DMS153 treated with DMSO at 0.1 percent for 48 hours (cell line): ENCODE measurements around the gene MT1E.
A peak's percentile ranks its signal among the peaks of the same experiment; 100 is the strongest.
"Not testable (repeated sequence)": the region's sequence is repeated elsewhere in the genome, so short reads cannot be mapped to it uniquely, and the experiment has no call there.

ENCODE experiments used
- DNase-seq: peaks from one replicate; lab custom pipeline; 2025; ENCODE audit not compliant: unreplicated experiment; lab: John Stamatoyannopoulos, UW

Gene MT1E

DNA sequence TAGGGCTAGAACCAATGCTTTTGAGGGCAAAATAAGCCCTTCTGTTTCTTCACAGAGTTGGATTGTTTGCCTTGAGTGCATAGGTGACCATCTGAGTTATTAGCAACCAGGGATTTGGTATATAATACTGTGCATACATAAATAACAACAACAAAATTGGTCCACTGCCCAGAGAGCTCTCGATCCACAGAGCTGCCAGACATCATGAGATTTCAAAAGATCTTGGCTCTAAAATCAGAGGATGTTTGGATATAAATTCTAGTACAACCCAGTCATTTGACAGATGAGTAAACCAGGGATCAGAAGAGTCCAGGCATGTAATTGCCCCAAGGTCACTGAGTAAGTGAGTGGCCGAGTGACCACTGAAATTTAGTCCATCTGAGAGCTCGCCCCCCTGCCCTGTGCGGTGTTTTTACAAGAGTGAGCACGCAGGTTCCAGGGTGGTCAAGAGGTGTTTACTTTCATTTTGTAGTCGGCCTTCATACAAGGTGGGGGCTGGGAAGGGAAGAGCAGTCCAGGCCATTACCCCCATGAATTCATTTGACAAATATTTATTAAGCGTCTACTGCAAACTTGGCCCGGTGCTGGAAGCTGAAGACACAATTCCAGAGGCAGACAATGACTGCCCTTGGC is 19.0 kb upstream of the MT1E start:
- no peak for DNase-seq

DNA sequence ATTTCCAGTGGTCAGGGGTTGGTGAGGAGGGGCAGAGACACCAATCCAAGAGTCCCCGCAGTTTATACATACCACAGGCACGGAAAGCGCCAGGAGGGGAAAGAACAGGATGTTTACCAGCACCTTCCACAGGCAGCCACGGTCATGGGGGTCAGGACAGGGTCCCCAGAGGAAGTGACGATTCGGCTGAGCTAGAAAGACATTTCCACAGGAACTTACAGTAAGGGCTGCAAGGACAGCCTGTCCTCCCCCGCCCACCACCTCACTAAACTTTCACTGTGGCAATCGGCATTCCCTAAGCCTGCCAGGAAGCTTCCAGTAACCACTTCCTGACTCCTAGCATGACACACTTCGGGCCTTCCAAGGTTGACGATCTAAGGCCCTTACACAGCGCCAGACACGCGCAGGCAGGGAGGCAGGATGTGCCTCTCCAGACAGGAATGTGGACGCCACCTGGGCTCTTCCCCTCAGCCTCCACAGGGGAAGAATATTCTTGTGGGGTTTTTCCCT is 18.4 kb upstream of the MT1E start:
- DNase-seq = peak; percentile 41

DNA sequence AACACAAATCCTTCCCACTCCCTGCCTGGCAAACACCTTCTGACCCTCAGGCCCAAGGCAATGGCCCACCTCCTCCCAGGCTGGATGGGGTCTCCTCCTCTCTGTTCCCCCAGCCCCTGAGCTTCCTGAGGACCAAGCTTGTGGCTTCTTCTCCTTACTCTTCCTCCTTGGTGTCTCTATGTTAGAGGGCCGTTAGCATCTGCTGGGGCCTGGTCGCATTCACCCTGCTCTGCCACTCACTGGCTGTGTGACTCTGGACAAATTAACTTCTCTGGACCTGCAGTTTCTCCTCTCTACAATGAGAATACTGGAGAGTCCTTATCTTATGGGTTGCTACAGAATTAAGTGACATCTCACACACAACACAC is 17.9 kb upstream of the MT1E start:
- no peak for DNase-seq

DNA sequence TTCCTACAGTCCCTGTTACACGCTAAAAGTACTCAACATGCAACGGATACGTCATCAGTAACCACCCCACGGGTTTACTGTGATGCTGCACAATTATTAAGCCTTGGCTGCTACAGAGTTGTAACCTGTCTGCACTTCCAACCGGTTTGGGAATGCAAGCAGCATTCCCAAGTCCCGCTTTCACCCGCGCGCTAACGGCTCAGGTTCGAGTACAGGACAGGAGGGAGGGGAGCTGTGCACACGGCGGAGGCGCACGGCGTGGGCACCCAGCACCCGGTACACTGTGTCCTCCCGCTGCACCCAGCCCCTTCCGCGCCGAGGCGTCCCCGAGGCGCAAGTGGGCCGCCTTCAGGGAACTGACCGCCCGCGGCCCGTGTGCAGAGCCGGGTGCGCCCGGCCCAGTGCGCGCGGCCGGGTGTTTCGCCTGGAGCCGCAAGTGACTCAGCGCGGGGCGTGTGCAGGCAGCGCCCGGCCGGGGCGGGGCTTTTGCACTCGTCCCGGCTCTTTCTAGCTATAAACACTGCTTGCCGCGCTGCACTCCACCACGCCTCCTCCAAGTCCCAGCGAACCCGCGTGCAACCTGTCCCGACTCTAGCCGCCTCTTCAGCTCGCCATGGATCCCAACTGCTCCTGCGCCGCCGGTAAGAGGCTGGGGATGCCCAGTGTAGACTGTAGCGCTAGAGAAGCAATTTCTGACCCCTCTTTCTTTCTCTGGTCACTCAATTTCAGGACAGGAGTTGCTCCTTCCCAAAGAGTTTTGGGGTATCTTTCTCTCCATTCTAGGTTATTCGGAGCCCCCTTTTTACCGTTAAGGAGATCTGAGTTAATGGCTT is 17.3 kb upstream of the MT1E start, which contains the start of gene MT2A:
Gene MT2A, plus strand, starts transcription at position 542 of the 833 bp plus-strand sequence. Its CDS starts 72 bp downstream, at position 614.
- DNase-seq = peak; percentile 97

DNA sequence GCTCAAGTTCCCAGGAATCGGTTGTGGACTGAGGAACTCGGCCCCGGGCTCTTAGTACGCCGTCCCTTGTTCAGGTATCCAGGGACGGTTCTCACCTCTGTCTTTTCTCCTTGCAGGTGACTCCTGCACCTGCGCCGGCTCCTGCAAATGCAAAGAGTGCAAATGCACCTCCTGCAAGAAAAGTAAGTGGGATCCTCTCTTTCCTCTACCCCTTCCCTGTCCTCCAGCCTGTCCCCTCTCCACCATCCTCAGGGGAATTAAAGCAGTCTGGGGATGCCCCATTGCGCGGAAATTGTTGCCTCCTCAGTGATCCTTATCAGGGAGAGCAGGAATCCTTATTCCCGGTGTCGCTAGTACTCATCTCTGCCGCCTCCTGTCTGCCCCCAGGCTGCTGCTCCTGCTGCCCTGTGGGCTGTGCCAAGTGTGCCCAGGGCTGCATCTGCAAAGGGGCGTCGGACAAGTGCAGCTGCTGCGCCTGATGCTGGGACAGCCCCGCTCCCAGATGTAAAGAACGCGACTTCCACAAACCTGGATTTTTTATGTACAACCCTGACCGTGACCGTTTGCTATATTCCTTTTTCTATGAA is 16.6 kb upstream of the MT1E start:
- DNase-seq = no peak

DNA sequence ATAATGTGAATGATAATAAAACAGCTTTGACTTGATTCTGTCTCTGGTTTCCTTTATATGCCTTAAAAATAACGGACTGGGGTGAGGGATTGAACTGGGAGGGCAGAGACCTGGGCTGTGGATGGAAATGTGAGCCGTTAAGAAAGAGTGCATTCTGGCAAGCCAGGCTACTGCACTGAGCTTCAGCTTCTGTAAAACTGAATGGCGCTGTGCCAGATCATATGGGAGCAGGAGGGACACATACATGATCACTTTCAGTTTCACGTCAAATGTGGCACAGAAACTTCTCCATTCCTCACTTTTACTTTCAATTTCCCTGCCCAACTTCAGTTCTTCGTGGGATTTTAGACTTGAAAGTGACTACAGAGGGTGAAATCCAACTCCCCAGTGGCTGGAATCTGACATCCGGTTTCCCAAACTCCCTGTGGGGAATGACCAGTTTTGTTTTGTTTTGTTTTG is 16.1 kb upstream of the MT1E start:
- DNase-seq = no peak

DNA sequence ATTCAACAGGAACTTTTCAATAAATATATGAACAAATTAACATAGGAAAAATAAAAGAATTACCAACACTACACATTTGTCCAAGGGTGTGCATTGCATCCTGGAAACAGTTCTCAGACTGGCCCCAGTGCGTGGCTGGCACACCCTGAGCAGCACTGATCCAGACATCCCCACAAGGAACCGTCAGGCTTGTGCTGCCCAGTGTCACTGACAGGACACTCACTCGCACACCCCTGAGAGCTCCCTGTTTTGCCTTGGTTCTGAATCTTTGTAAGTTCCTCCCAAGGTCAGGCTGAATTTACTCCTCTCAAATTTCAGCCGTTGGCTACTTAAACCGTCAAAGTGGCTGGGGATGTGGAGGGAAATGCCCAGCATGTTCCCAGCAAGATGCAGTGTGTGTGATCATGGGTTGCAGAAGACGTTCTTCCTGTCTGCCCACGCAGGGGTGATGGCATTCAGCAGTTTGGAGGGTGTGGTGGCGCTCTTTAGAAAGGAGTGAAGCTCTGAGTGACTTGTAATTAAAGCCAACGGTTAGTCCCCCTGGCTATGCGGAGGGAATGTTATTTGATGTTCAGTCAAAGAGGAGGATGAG is 15.5 kb upstream of the MT1E start:
- peak; percentile 24 for DNase-seq

DNA sequence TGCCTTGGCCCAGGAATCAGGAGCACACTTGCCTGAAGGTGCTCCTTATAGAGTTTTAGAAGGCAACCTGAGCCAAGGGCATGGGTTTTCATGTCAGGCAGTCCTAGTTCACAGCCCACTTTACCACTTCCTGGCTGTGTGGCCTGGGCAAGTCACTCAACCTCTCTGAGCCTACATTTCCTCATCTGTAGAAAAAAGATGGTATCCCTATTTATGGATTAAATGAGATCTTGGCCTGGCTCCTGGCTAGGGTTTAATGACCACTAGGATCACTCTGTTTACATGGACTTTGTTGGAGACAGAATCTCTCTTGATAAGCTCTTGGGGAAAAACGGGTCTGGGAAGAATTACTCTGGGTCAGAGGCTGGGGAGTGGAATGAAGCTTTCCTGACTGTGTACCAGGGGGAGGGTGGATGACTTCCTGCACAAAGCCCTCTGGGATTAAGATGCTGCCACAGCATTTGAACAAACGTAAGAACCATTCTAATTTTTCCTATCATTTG is 14.9 kb upstream of the MT1E start:
- no peak for DNase-seq

DNA sequence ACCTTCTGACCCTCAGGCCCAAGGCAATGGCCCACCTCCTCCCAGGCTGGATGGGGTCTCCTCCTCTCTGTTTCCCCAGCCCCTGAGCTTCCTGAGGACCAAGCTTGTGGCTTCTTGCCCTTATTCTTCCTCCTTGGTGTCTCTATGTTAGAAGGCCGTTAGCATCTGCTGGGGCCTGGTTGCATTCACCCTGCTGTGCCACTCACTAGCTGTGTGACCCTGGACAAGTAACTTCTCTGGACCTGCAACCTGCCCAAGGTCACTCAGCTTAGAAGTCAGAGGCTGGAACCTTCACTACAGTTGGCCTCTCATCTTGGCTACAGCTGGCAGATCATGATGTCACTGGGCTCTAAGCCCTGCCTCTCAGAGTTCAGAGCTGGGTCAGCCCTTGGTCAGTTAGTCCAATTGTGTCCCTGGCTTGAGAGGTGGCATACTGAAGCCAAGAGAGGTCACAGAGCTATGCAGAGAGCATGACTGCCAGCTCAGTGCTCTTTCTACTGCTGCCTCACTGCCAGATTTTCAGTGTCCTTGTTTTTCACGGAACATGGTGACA is 14.2 kb upstream of the MT1E start:
- DNase-seq = no peak

DNA sequence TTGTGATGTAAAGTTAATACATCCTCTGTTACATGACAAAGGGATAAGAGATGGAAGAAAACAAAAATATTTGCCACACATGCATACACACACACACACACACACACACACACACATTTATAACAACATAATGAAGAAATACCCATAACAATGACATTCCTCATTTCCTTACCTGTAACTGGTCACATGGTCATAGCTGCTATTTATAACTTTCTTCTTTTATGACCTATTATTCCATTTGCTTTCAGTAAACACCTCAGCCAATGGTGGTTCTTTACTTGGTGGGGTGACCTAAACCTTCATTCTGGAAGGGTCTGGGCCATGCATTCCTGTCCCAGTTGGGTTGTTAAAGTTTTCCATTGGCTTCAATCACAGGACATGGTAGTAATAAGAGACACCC is 11.9 kb upstream of the MT1E start:
- DNase-seq = no peak

DNA sequence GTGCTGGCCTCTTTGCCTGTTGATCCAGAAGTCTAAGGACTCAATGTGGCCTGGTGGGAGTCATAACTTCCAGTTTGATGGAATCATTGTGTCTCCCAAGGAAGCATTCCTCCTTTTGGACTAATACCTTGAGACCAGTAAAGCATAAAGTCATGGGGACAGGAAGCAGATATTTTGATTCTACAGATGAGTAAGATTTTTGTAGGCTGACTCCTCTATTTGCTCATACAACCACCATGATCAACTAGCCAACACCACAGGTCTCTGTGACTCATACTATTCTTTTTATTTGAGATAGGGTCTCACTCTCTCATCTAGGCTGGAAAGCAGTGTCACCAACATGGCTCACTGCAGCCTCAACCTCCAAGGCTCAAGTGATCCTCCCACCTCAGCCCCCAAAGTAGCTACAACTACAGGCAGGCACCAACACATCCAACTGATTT is 11.0 kb upstream of the MT1E start:
- DNase-seq = no peak

DNA sequence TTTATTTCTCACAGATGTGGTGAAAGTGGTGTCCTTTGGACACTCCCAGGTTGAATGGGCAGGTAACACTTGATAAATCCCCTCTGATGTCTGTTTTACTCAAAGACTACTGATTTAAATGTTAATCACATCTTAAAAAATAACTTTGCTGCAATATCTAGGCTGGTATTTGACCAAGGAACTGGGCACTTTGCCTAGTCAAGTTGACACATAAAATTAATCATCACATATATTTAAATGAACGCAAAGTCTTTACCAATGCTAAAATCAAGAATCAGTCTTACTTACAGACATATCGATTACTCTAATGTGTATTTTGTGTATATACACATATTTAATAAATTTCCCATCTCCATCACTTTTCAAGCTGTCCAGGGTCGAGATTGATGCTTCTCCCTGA is 10.2 kb upstream of the MT1E start:
- no peak for DNase-seq

DNA sequence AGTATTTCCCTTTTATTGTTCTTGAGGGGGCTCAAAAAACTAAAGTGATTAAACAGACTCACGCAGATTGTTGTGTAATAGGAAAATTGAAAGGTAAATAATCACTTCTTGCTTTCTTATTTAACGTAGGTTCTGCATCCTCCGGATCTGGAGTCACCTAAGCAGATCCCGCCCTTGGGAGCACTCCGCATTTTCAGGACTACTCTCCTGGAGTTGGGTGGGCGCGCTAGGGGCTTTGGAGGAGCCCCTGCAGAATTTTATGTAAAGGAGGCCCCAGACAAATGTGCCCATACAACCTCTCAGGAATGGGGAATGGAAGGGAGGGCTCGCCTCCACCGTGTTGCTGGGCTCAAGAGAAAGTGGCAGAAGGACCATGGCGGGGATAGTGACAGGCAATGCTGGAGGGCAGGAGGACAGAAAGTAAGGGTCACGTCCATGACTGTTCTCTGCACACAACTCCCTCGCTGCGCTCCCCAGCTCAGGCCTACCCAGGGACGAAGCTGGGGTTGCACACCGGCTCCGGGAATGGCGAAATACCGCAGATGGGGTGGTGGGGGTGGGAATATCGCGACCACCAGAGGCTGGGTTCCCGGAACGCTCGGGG is 8.9 kb upstream of the MT1E start:
- DNase-seq = no peak

DNA sequence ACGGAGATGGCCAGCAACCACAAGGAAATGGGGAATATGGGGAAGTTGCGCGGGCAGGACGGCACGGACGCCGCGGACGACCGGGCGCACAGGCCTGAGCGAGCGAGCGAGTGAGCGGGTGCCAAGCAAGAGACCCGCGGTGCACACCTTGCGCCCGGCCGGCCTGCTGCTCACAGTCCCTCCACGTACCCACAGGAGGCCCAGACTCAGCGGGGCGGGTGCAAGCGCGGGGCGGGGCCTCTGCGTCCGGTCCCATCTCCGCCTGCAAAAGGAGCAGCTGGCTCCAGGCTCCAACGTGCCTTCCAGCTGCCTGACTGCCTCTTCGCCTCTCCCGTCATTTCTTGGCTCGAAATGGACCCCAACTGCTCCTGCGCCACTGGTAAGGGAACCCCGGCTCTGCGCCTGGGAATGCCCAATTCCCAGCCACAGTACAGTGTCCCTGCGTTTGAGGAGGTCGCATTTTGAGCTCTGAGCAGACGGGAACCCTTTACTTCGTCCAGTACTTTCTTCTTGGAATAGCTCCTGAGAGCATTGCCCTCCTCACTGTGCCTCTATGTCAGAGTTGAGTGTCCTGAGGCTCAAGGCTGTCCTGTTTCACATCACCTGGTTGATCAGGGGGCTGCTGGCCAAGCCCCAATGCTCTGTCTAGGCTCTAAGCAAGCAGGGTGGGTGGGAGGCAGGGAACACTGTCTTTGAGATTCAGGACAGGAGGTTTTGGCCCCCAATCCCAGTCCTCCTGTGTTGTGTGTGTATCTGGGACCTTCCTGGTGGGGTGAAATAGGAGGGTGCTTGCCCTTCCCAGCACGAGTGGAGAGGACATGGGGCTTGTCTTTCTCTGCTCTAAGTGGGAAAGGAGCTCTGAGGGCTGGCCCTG is 8.1 kb upstream of the MT1E start:
- DNase-seq = peak; percentile 33

DNA sequence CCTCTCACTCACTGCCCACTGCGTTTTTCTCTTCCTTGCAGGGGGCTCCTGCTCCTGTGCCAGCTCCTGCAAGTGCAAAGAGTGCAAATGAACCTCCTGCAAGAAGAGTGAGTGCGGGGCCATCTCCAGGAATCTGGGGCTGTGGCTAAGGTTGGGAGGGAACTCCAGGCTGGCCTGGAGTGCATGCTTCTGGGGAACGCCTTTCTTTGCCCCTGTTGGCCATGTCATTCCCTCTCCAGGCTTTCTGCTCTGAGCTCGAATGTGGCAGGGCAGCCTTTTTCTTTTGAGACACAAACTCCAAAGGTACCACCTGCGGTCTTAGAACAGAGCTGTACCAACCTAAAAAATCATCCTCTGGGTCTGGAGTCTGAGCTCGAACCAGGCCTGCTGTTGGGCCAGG is 7.4 kb upstream of the MT1E start:
- no peak for DNase-seq

DNA sequence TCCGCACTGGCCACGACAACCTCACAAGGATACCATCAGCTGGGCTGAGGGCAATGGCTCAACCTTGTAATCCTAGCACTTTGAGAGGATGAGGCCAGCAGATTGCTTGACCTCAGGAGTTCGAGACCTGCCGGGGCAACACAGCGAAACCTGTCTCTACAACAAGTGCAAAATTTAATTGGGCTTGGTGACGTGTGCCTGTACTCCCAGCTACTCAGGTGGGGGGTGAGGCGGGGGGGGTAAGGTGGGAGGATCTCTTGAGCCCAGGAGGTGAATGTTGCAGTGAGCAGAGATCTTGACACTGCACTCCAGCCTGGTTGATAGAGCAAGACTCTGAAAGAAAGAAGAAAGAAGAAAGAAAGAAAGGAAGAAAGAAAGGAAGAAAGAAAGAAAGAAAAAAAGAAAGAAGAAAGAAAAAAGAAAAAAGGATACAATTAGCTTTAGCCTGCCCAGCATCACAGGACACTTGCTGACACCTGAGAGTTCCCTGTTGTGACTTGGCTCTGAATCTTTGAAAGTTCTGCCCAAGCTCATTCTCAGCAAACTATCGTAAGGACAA is 5.2 kb upstream of the MT1E start:
- no peak for DNase-seq

DNA sequence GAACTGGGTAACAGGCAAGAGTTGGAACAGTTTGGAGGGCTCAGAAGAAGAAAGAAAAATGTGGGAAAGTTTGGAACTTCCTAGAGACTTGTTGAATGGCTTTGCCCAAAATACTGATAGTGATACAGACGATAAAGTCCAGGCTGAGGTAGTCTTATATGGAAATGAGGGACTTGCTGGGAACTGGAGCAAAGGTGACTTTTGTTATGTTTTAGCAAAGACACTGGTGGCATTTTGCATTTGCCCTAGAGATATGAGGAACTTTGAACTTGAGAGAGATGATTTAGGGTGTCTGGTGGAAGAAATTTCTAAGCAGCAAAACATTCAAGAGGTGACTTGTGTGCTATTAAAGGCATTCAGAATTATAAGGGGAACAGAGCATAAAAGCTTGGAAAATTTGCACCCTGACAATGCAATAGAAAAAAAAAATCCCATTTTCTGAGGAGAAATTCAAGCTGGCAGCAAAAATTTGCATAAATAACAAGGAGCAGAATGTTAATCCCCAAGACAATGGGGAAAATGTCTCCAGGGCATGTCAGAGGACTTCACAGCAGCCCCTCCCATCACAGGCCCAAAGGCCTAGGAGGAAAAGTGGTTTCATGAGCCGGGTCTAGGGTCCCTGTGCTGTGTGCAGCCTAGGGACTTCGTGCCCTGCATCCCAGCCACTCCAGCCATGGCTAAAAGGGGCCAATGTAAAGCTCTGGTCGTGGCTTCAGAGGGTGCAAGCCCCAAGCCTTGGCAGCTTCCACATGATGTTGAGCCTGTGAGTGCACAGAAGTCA is 3.7 kb upstream of the MT1E start:
- DNase-seq = not testable (repeated sequence)

DNA sequence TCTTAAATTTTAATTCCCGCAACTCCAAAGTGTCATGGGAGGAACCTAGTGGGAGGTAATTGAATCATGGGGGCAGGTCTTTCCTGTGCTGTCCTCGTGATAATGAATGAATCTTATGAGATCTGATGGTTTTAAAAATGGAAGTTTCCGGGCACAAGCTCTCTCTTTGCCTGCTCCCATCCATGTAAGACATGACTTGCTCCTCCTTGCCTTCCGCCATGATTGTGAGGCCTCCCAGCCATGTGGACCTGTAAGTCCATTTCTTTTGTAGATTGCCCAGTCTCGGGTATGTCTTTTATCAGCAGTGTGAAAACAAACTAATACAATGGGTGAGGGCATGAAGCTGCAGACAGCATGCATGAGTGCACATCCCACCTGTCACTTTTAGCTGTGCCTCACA is 2.4 kb upstream of the MT1E start:
- not testable (repeated sequence) for DNase-seq

DNA sequence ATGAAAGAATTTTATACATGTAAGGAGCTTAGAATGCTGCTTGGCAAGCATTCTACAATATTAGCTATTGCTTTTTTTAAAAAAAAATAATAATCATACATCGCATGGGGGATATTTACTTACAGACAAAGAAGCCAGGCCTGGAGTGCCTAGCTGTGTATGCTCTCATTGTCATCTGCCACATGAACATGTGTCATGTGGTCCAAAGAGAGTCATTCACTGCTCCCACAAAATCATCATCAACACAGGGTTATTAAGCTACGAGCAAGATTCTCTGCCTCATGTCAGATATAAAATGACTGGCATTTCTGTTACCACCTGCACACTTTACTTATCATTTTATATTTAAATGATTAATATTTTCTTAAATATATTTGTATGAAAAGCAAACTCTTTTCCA is 1.9 kb upstream of the MT1E start:
- no peak for DNase-seq
